ENCODE measurements around the gene TCF23. TPM values are rescaled to one million over a fixed set of nuclear protein-coding genes. Genes with fewer than 3 reads are reported as not detected.

The TCF23 gene
- total RNA-seq, 1 experiment from 2014 or later: 0.13 TPM

DNA sequence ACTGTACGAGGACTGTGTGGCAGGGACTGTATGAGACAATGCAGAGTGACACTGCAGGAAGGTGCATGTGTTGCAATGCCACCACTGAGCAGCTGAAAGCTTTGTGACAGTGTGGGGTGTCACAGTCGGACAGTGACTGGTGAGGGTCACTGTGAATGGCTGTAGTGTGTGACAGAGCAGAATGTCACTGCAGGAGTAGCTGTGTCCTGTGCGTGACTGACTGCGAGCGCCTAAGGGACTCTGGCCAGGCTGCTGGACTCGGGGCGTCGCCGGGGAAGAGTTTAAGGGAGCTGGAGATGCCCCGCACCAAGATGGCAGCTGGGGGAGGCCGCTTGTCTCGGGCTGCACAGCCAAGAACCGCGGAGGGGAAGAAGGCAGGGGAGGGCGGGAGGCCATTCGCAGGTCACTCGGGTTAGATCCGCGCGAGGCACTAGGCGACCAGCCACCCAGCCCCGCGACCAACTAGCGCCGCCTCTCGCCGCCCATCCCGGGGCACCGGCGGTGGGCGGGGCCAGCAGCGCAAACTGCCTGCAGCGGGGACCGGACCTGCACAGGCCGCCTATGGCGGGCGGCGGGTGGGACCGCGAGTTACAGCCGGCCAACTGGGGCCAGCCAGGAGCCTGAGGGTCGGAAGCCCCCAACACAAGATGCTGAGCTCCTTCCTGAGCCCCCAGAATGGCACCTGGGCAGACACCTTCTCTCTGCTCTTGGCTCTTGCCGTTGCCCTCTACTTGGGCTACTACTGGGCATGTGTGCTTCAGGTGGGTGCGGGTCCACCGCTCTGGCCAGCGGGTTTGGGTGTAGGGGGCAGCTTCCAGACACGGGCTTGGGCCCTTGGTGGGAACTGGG lies 25.3 kb upstream of the TCF23 start, which contains the start of gene ABHD1 (continued):
- TF ChIP-seq AR (CRISPR knock-in tag; IDR thresholded peaks at IDR 0.05) (no peak), GTF2I (CRISPR knock-in tag; conservative IDR thresholded peaks at IDR 0.05) (no peak), ZNF232 (CRISPR knock-in tag; IDR thresholded peaks at IDR 0.05) (no peak), ZNF263 (CRISPR knock-in tag; IDR thresholded peaks at IDR 0.05; ENCODE audit: low read depth) (no peak), GABPB1 (CRISPR knock-in tag; IDR thresholded peaks at IDR 0.05) (0 out of 2 replicates have a peak, but pooled peaks have one; percentile 28), EMX1 (CRISPR knock-in tag; IDR thresholded peaks at IDR 0.05) (no peak), MYBL2 (CRISPR knock-in tag; IDR thresholded peaks at IDR 0.05) (0 out of 2 replicates have a peak, but pooled peaks have one; percentile 54), ZNF281 (CRISPR knock-in tag; IDR thresholded peaks at IDR 0.05) (no peak), CDX4 (CRISPR knock-in tag; IDR thresholded peaks at IDR 0.05; ENCODE audit: borderline replicate concordance) (no peak), E2F1 (CRISPR knock-in tag; IDR thresholded peaks at IDR 0.05) (no peak), ZSCAN18 (CRISPR knock-in tag; IDR thresholded peaks at IDR 0.05) (no peak), FOXP1 (CRISPR knock-in tag; IDR thresholded peaks at IDR 0.05; ENCODE audit: borderline replicate concordance) (0 out of 2 replicates have a peak, but pooled peaks have one; percentile 36), FOXK1 (CRISPR knock-in tag; IDR thresholded peaks at IDR 0.05) (peak; percentile 26; the same call in 1 of the 2 replicates), ZNF512 (CRISPR knock-in tag; IDR thresholded peaks at IDR 0.05; ENCODE audit: borderline replicate concordance) (no peak), NR3C1 (CRISPR knock-in tag; conservative IDR thresholded peaks at IDR 0.05; ENCODE audit: low read depth) (no peak), NFYB (CRISPR knock-in tag; conservative IDR thresholded peaks at IDR 0.05; ENCODE audit: low read depth) (no peak), ZNF138 (CRISPR knock-in tag; conservative IDR thresholded peaks at IDR 0.05) (no peak), ZNF317 (CRISPR knock-in tag; IDR thresholded peaks at IDR 0.05; ENCODE audit: borderline replicate concordance, low read depth) (no peak), FOXJ3 (CRISPR knock-in tag; IDR thresholded peaks at IDR 0.05; ENCODE audit: borderline replicate concordance) (no peak), SP1 (CRISPR knock-in tag; conservative IDR thresholded peaks at IDR 0.05) (peak; percentile 74), CREB1 (CRISPR knock-in tag; IDR thresholded peaks at IDR 0.05) (no peak), E2F5 (CRISPR knock-in tag; IDR thresholded peaks at IDR 0.05) (peak; percentile 30; the same call in 1 of the 2 replicates), TEAD4 (CRISPR knock-in tag; IDR thresholded peaks at IDR 0.05) (no peak)
- TF ChIP-seq, protein P1, sequence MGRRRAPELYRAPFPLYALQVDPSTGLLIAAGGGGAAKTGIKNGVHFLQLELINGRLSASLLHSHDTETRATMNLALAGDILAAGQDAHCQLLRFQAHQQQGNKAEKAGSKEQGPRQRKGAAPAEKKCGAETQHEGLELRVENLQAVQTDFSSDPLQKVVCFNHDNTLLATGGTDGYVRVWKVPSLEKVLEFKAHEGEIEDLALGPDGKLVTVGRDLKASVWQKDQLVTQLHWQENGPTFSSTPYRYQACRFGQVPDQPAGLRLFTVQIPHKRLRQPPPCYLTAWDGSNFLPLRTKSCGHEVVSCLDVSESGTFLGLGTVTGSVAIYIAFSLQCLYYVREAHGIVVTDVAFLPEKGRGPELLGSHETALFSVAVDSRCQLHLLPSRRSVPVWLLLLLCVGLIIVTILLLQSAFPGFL (CRISPR knock-in tag; IDR thresholded peaks at IDR 0.05; ENCODE audit: borderline replicate concordance): no peak
- TF ChIP-seq, protein P2, sequence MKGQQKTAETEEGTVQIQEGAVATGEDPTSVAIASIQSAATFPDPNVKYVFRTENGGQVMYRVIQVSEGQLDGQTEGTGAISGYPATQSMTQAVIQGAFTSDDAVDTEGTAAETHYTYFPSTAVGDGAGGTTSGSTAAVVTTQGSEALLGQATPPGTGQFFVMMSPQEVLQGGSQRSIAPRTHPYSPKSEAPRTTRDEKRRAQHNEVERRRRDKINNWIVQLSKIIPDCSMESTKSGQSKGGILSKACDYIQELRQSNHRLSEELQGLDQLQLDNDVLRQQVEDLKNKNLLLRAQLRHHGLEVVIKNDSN (CRISPR knock-in tag; IDR thresholded peaks at IDR 0.05): no peak
